Measurements from ENCODE around the gene AZIN2. TPM values are rescaled to one million over a fixed set of nuclear protein-coding genes. Genes with fewer than 3 reads are reported as not detected.
A peak's percentile ranks its signal among the peaks of the same experiment; 100 is the strongest.

Gene AZIN2
- total and polyA plus RNA-seq, 2 donors (not counting 3 experiments of a cell fraction or from before 2014, with no cell fraction given): 0.91 to 1.4 TPM

- ChIA-PET CTCF (interaction anchor here (1.3 to 1.9 kb wide), 3 partner anchors 23 to 35 kb away, joined by 3 to 9 read pairs (median 5); no protein-coding TSS in a partner anchor), POLR2A (no interaction called here)
- Histone ChIP-seq H3K9me1 (replicated peaks; ENCODE audit: control insufficient read depth, extremely low read depth, insufficient read depth, low read length) (no peaks in the 10 kb centered on the region), H3K79me2 (ENCODE audit: control insufficient read depth, insufficient read depth, low read length) (no peaks in the 10 kb centered on the region), H3K4me3 (replicated peaks in 1 of 3; ENCODE audit: insufficient read depth in 1 of 3, low read depth in 1 of 3, low read length in 3 of 3) (no peak overlapping the region), H3K4me1 (ENCODE audit: control insufficient read depth, extremely low read depth, insufficient read depth, low read length) (peaks cover 22% of the 10 kb centered on the region), H2AFZ (ENCODE audit: low read depth, low read length) (no peak overlapping the region), H4K20me1 (replicated peaks; ENCODE audit: control insufficient read depth, extremely low read depth, insufficient read depth, low read length) (no peaks in the 10 kb centered on the region), H3K4me2 (ENCODE audit: insufficient read depth, low read length) (no peak overlapping the region), H3K27ac (ENCODE audit: insufficient read depth, low read depth, low read length) (no peak overlapping the region), H3K9ac (replicated peaks; ENCODE audit: extremely low read depth, insufficient read depth, low read length) (no peak overlapping the region), H3K36me3 (ENCODE audit: control insufficient read depth in 2 of 2, extremely low read depth in 1 of 2, insufficient read depth in 2 of 2, low read length in 2 of 2) (peaks cover 0 to 6% of the 10 kb centered on the region in 2 experiments), H3K27me3 (ENCODE audit: control insufficient read depth in 2 of 2, insufficient read depth in 2 of 2, low read length in 2 of 2) (no peaks in the 10 kb centered on the region), H3K9me3 (replicated peaks; ENCODE audit: control insufficient read depth, insufficient read depth, low read length) (no peaks in the 10 kb centered on the region)
- FAIRE-seq: no peak
- no peak for DNase-seq (ENCODE audit: low read depth, low spot score)
- no TSS peak for BruUV-seq (replicated peaks)
- dilution Hi-C loops (cut with MboI; ENCODE audit: extremely low pct_ligation_motif_present, low sequenced_read_pairs): no loop called here
- intact Hi-C loops (cut with micrococcal nuclease): loop anchor here (5.0 kb wide), 2 partner anchors 35 to 95 kb away; partner anchors contain the start of gene ZNF362
- TF ChIP-seq MYC (IDR thresholded peaks at IDR 0.05; ENCODE audit: low read depth, low read length): no peak
- no peak for TF ChIP-seq FOS (IDR thresholded peaks at IDR 0.05; ENCODE audit: borderline replicate concordance, insufficient read depth, low read length)
- no peak for TF ChIP-seq POLR2A (IDR thresholded peaks at IDR 0.05; ENCODE audit: low read depth, low read length)
Measured at GRCh38 chr1:33162141-33162540, 81.2 kb downstream of the AZIN2 start.

GRCh38 chr1:33163621-33164519, 82.9 kb downstream of the AZIN2 start:
- FAIRE-seq (peak; percentile 76), DNase-seq (ENCODE audit: low read depth, low spot score) (peak; percentile 88)
- Histone ChIP-seq H3K9me3 (replicated peaks; ENCODE audit: control insufficient read depth, insufficient read depth, low read length) (no peaks in the 10 kb centered on the region), H3K36me3 (ENCODE audit: control insufficient read depth in 2 of 2, extremely low read depth in 1 of 2, insufficient read depth in 2 of 2, low read length in 2 of 2) (no peaks in the 10 kb centered on the region), H3K4me3 (replicated peaks in 1 of 3; ENCODE audit: insufficient read depth in 1 of 3, low read depth in 1 of 3, low read length in 3 of 3) (no peak overlapping the region), H3K9me1 (replicated peaks; ENCODE audit: control insufficient read depth, extremely low read depth, insufficient read depth, low read length) (no peaks in the 10 kb centered on the region), H3K79me2 (ENCODE audit: control insufficient read depth, insufficient read depth, low read length) (no peaks in the 10 kb centered on the region), H3K27ac (ENCODE audit: insufficient read depth, low read depth, low read length) (peak overlapping the region; percentile 32), H2AFZ (ENCODE audit: low read depth, low read length) (peak overlapping the region; percentile 62), H3K4me1 (ENCODE audit: control insufficient read depth, extremely low read depth, insufficient read depth, low read length) (peaks cover 22% of the 10 kb centered on the region), H3K4me2 (ENCODE audit: insufficient read depth, low read length) (peak overlapping the region; percentile 16), H4K20me1 (replicated peaks; ENCODE audit: control insufficient read depth, extremely low read depth, insufficient read depth, low read length) (no peaks in the 10 kb centered on the region), H3K9ac (replicated peaks; ENCODE audit: extremely low read depth, insufficient read depth, low read length) (no peak overlapping the region), H3K27me3 (ENCODE audit: control insufficient read depth in 2 of 2, insufficient read depth in 2 of 2, low read length in 2 of 2) (no peaks in the 10 kb centered on the region)
- no TSS peak for BruUV-seq (replicated peaks)
- TF ChIP-seq POLR2AphosphoS5 (IDR thresholded peaks at IDR 0.05; ENCODE audit: insufficient read depth, low read depth, low read length) (peak; percentile 81), EZH2 (IDR thresholded peaks at IDR 0.05; ENCODE audit: borderline replicate concordance, low read depth, low read length, severe bottlenecking) (no peak)
- ChIA-PET POLR2A (no interaction called here), CTCF (interaction anchor here (0.7 to 1.9 kb wide), 5 partner anchors 16 to 37 kb away, joined by 3 to 5 read pairs (median 3); no protein-coding TSS in a partner anchor)
- intact Hi-C loops (cut with micrococcal nuclease) (loop anchor here (1.0 to 5.0 kb wide), 3 partner anchors 16 to 93 kb away; partner anchors contain the start of gene ZNF362), dilution Hi-C loops (cut with MboI; ENCODE audit: extremely low pct_ligation_motif_present, low sequenced_read_pairs) (no loop called here)
